ENCODE measurements around the gene RNF144A. TPM values are rescaled to one million over a fixed set of nuclear protein-coding genes. Genes with fewer than 3 reads are reported as not detected.

RNF144A gene
- total and polyA plus RNA-seq, 2 donors (not counting 3 experiments of a cell fraction or from before 2014, with no cell fraction given) = 9.7 to 28.8 TPM

DNA sequence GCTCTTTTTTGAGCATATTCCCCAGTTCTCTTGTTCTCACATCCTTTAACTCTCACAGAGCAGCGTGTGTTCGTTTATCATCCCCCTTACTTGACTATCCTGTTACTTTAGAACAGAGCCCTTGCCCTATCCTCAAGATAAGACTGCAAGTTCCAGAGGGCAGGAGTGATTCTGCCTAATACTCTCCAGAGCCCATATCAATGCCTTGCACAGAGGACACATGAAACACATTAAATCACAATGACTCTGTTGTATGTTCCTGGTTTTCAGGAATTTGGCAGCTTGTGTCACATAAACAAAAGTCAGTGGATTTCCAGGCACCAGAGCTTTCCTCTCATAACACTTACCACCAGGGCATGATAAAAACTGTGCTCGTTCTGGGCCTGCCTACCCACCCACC lies 156.7 kb downstream of the RNF144A start:
- FAIRE-seq = no peak
- no peaks in the 10 kb centered on the region for H3K79me2 ChIP-seq (ENCODE audit: control insufficient read depth, insufficient read depth, low read length)
- no peak overlapping the region for H3K27ac ChIP-seq (ENCODE audit: insufficient read depth, low read depth, low read length)
- no peak for TF ChIP-seq GATA2 (IDR thresholded peaks at IDR 0.05; ENCODE audit: insufficient read depth, insufficient read length, low read depth, low read length)
- TF ChIP-seq POLR2AphosphoS5 (IDR thresholded peaks at IDR 0.05; ENCODE audit: insufficient read depth, low read depth, low read length) = no peak
- no peak for TF ChIP-seq EZH2 (IDR thresholded peaks at IDR 0.05; ENCODE audit: borderline replicate concordance, low read depth, low read length, severe bottlenecking)
- no peak for TF ChIP-seq POLR2A (IDR thresholded peaks at IDR 0.05; ENCODE audit: low read depth, low read length)
- no peak for TF ChIP-seq MYC (IDR thresholded peaks at IDR 0.05; ENCODE audit: low read depth, low read length)
- TF ChIP-seq FOS (IDR thresholded peaks at IDR 0.05; ENCODE audit: borderline replicate concordance, insufficient read depth, low read length) = no peak
- TF ChIP-seq JUN (IDR thresholded peaks at IDR 0.05; ENCODE audit: borderline replicate concordance, insufficient read depth, insufficient read length, low read depth) = no peak
- TF ChIP-seq, protein P1, sequence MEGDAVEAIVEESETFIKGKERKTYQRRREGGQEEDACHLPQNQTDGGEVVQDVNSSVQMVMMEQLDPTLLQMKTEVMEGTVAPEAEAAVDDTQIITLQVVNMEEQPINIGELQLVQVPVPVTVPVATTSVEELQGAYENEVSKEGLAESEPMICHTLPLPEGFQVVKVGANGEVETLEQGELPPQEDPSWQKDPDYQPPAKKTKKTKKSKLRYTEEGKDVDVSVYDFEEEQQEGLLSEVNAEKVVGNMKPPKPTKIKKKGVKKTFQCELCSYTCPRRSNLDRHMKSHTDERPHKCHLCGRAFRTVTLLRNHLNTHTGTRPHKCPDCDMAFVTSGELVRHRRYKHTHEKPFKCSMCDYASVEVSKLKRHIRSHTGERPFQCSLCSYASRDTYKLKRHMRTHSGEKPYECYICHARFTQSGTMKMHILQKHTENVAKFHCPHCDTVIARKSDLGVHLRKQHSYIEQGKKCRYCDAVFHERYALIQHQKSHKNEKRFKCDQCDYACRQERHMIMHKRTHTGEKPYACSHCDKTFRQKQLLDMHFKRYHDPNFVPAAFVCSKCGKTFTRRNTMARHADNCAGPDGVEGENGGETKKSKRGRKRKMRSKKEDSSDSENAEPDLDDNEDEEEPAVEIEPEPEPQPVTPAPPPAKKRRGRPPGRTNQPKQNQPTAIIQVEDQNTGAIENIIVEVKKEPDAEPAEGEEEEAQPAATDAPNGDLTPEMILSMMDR (IDR thresholded peaks at IDR 0.05; ENCODE audit: extremely low read depth in 1 of 2, insufficient read depth in 1 of 2, low read depth in 1 of 2, low read length in 2 of 2) = no peak
- TF ChIP-seq, protein P2, sequence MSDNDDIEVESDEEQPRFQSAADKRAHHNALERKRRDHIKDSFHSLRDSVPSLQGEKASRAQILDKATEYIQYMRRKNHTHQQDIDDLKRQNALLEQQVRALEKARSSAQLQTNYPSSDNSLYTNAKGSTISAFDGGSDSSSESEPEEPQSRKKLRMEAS (IDR thresholded peaks at IDR 0.05; ENCODE audit: insufficient read depth, insufficient read length) = no peak
- no peak overlapping the region for H3K4me3 ChIP-seq (replicated peaks in 1 of 3; ENCODE audit: insufficient read depth in 1 of 3, low read depth in 1 of 3, low read length in 3 of 3)
- no peaks in the 10 kb centered on the region for H3K9me1 ChIP-seq (replicated peaks; ENCODE audit: control insufficient read depth, extremely low read depth, insufficient read depth, low read length)
- ChIA-PET POLR2A (no interaction called here), CTCF (interaction anchor here (0.9 kb wide), 2 partner anchors 11 to 23 kb away, joined by 3 read pairs; no protein-coding TSS in a partner anchor)
- peaks cover 6% of the 10 kb centered on the region for H3K4me1 ChIP-seq (ENCODE audit: control insufficient read depth, extremely low read depth, insufficient read depth, low read length)
- no peaks in the 10 kb centered on the region for H3K27me3 ChIP-seq (ENCODE audit: control insufficient read depth in 2 of 2, insufficient read depth in 2 of 2, low read length in 2 of 2)
- H2AFZ ChIP-seq (ENCODE audit: low read depth, low read length) = no peak overlapping the region
- no peak for DNase-seq (ENCODE audit: low read depth, low spot score)
- intact Hi-C loops (cut with micrococcal nuclease) (no loop called here), dilution Hi-C loops (cut with MboI; ENCODE audit: extremely low pct_ligation_motif_present, low sequenced_read_pairs) (no loop called here)
- no peak overlapping the region for H3K4me2 ChIP-seq (ENCODE audit: insufficient read depth, low read length)
- no peaks in the 10 kb centered on the region for H3K36me3 ChIP-seq (ENCODE audit: control insufficient read depth in 2 of 2, extremely low read depth in 1 of 2, insufficient read depth in 2 of 2, low read length in 2 of 2)
- no peaks in the 10 kb centered on the region for H3K9me3 ChIP-seq (replicated peaks; ENCODE audit: control insufficient read depth, insufficient read depth, low read length)
- no peak overlapping the region for H3K9ac ChIP-seq (replicated peaks; ENCODE audit: extremely low read depth, insufficient read depth, low read length)
- BruUV-seq (replicated peaks) = no TSS peak
- H4K20me1 ChIP-seq (replicated peaks; ENCODE audit: control insufficient read depth, extremely low read depth, insufficient read depth, low read length) = no peaks in the 10 kb centered on the region

Data from endothelial cell of umbilical vein (primary cell).